Right cardiac atrium (tissue), 5 donors: Measurements from ENCODE around the gene TGM1. TPM values are rescaled to one million over a fixed set of nuclear protein-coding genes. Genes with fewer than 3 reads are reported as not detected.
"Not testable (repeated sequence)": the region's sequence is repeated elsewhere in the genome, so short reads cannot be mapped to it uniquely, and the experiment has no call there.

Experiments
- ATAC-seq, 2 donors: fragments of 200-7000 bp; cut with Tn5 transposase; one replicate each; pipeline versions ENCODE4 v1.8.0 to v1.9.1; 2020; ENCODE audit warnings: moderate library complexity in 2 of 2, mild to moderate bottlenecking in 1 of 2
- DNase-seq, 3 donors: peaks; one replicate each; pipeline ENCODE4 v3.0.0-alpha.2; 2020
- H3K27ac ChIP-seq: one replicate; pipeline ENCODE4 v1.5.1; 2013; ENCODE audit warnings: mild to moderate bottlenecking, low read length, control low read depth, moderate library complexity
- H3K27me3 ChIP-seq: one replicate; pipeline ENCODE4 v1.6.1; 2013; ENCODE audit not compliant: control insufficient read depth, insufficient read depth
- H3K4me1 ChIP-seq: one replicate; pipeline ENCODE4 v1.6.1; 2013; ENCODE audit warnings: low read length; ENCODE audit not compliant: control insufficient read depth, insufficient read depth
- H3K4me3 ChIP-seq: one replicate; pipeline ENCODE4 v1.5.1; 2013; ENCODE audit warnings: low read length, control low read depth
- H3K9me3 ChIP-seq: one replicate; pipeline ENCODE4 v1.6.1; 2013; ENCODE audit warnings: low read length; ENCODE audit not compliant: control insufficient read depth
- WGBS: extraction: QIAGEN DNeasy Blood & Tissue Kit; methylation state at CpG from one replicate; pipeline ENCODE4 v1.1.7; 2013; 5-methylcytosine and 5-hydroxymethylcytosine counted together
- intact Hi-C, 4 donors: fragments of 100-400 bp; cut with DNase I; formaldehyde crosslinking; loops; one replicate each; pipeline versions ENCODE4 v1.11.0 to v1.14.0; 2022 to 2023
- polyA plus RNA-seq: library from polyadenylated mRNA; stranded (reverse); fragments of 200-250 nt; gene quantifications from one replicate; pipeline ENCODE4 v1.2.3, GENCODE V29; 2013
- total RNA-seq, 4 donors: library from RNA; stranded (reverse); fragmentation: NEBNext Ultra II Directional; extraction: Animal tissue kit (Norgen Biotek cat#: 25700); gene quantifications; one replicate each; pipeline ENCODE4 v1.2.1, GENCODE V29; 2021
- donor health status: healthy with polysubstance abuse.
- donor health status: DM: no; HTN: yes; CAD: no.
- donor health status: DM: no; HTN: no; CAD: no.
- donor health status: DM: no; HTN: yes; CAD: no; lungs with severe emphysema.
- donor health status: DM: yes; HTN: yes; CAD: no.

The TGM1 gene
- total and polyA plus RNA-seq, 5 donors = 0.16 to 2.0 (median 0.40) TPM

- intact Hi-C loops = no loop called here
- H3K27me3 ChIP-seq = no peaks in the 10 kb centered on the region
- WGBS = 76% methylated on average over 1 of the region's 1 CpG
- no peak overlapping the region for H3K27ac ChIP-seq
- DNase-seq (no peak), ATAC-seq (no peak)
- H3K9me3 ChIP-seq = no peaks in the 10 kb centered on the region
- H3K4me3 ChIP-seq = no peak overlapping the region
- H3K4me1 ChIP-seq = peaks cover 2% of the 10 kb centered on the region
Observed at GRCh38 chr14:24226473-24226872, 36.5 kb downstream of the TGM1 start.

GRCh38 chr14:24224618-24225071, 38.3 kb downstream of the TGM1 start:
- WGBS = 72% methylated on average over 7 of the region's 7 CpGs
- peak in 1 of 2 donors; percentile 17 for ATAC-seq
- Histone ChIP-seq H3K27me3 (no peaks in the 10 kb centered on the region), H3K27ac (no peak overlapping the region), H3K9me3 (no peaks in the 10 kb centered on the region), H3K4me1 (no peaks in the 10 kb centered on the region), H3K4me3 (no peak overlapping the region)
- DNase-seq = no peak
- intact Hi-C loops = no loop called here

GRCh38 chr14:24222987-24223386, 40.0 kb downstream of the TGM1 start:
- 98% methylated on average over 4 of the region's 4 CpGs for WGBS
- H3K27ac ChIP-seq, H3K4me3 ChIP-seq, H3K27me3 ChIP-seq, DNase-seq, H3K4me1 ChIP-seq, intact Hi-C loops, H3K9me3 ChIP-seq, ATAC-seq: not testable (repeated sequence)

- H3K27ac ChIP-seq = no peak overlapping the region
- no peaks in the 10 kb centered on the region for H3K9me3 ChIP-seq
- H3K4me3 ChIP-seq = no peak overlapping the region
- intact Hi-C loops = no loop called here
- WGBS = 63% methylated on average over 3 of the region's 3 CpGs
- ATAC-seq (no peak), DNase-seq (no peak)
- peaks cover 2% of the 10 kb centered on the region for H3K4me1 ChIP-seq
- no peaks in the 10 kb centered on the region for H3K27me3 ChIP-seq
Observed at GRCh38 chr14:24219521-24219920, 43.5 kb downstream of the TGM1 start.

GRCh38 chr14:24219080-24219479, 43.9 kb downstream of the TGM1 start:
- H3K27ac ChIP-seq = no peak overlapping the region
- DNase-seq (no peak), ATAC-seq (no peak)
- H3K27me3 ChIP-seq = no peaks in the 10 kb centered on the region
- WGBS = 87% methylated on average over 4 of the region's 4 CpGs
- no peak overlapping the region for H3K4me3 ChIP-seq
- H3K9me3 ChIP-seq = no peaks in the 10 kb centered on the region
- H3K4me1 ChIP-seq = peaks cover 2% of the 10 kb centered on the region
- intact Hi-C loops = no loop called here

GRCh38 chr14:24216876-24217275, 46.1 kb downstream of the TGM1 start:
- H3K4me1 ChIP-seq, H3K27ac ChIP-seq, DNase-seq, intact Hi-C loops, ATAC-seq, H3K4me3 ChIP-seq, H3K9me3 ChIP-seq, H3K27me3 ChIP-seq: not testable (repeated sequence)
- 98% methylated on average over 1 of the region's 1 CpG for WGBS

- Histone ChIP-seq H3K4me3 (no peak overlapping the region), H3K9me3 (no peaks in the 10 kb centered on the region), H3K27ac (peak overlapping the region; percentile 35), H3K4me1 (peaks cover 2% of the 10 kb centered on the region), H3K27me3 (no peaks in the 10 kb centered on the region)
- WGBS = 87% methylated on average over 2 of the region's 2 CpGs
- DNase-seq = no peak
- intact Hi-C loops = no loop called here
- ATAC-seq = no peak
Observed at GRCh38 chr14:24216345-24216699, 46.7 kb downstream of the TGM1 start.

- peaks cover 2% of the 10 kb centered on the region for H3K4me1 ChIP-seq
- intact Hi-C loops = no loop called here
- H3K9me3 ChIP-seq = no peaks in the 10 kb centered on the region
- H3K4me3 ChIP-seq = peak within 1 kb of the TSS; percentile 86
- H3K27ac ChIP-seq = peak within 1 kb of the TSS; percentile 95
- peak; percentile 80 to 84 for ATAC-seq
- no peaks in the 10 kb centered on the region for H3K27me3 ChIP-seq
- WGBS = under 1% methylated on average over 40 of the region's 40 CpGs
- DNase-seq = peak; percentile 87 to 95 (median 94)
Observed at GRCh38 chr14:24215495-24216344, 47.3 kb downstream of the TGM1 start, which contains the start of gene MDP1. TSS of gene MDP1 (minus strand) at chr14:24216066. CDS start at chr14:24215955, 111 bp downstream.

- no peak for ATAC-seq
- Histone ChIP-seq H3K4me1 (peaks cover 2% of the 10 kb centered on the region), H3K9me3 (no peaks in the 10 kb centered on the region), H3K27me3 (no peaks in the 10 kb centered on the region), H3K27ac (peak overlapping the region; percentile 92), H3K4me3 (peak overlapping the region; percentile 23)
- no peak for DNase-seq
- 85% methylated on average over 7 of the region's 7 CpGs for WGBS
- intact Hi-C loops = no loop called here
Observed at GRCh38 chr14:24213866-24214662, 48.9 kb downstream of the TGM1 start.

- Histone ChIP-seq H3K27ac (peak within 1 kb of the TSS; percentile 99), H3K4me3 (peak within 1 kb of the TSS; percentile 61), H3K27me3 (no peaks in the 10 kb centered on the region), H3K9me3 (no peaks in the 10 kb centered on the region), H3K4me1 (peaks cover 2% of the 10 kb centered on the region)
- under 1% methylated on average over 53 of the region's 53 CpGs for WGBS
- peak; percentile 98 to 99 (median 99) for DNase-seq
- ATAC-seq = peak; percentile 95
- intact Hi-C loops = no loop called here
Observed at GRCh38 chr14:24212924-24213865, 49.8 kb downstream of the TGM1 start, which contains the start of gene CHMP4A. TSS of gene CHMP4A (minus strand) at chr14:24213488. CDS start at chr14:24213439, 49 bp downstream.
